AG09309 (cell line): ENCODE data around the gene PSMA6.
"Not testable (repeated sequence)": the region's sequence is repeated elsewhere in the genome, so short reads cannot be mapped to it uniquely, and the experiment has no call there.

Experiments used
- DNase-seq: peaks from one replicate; pipeline ENCODE4 v3.0.0-alpha.2; 2010; ENCODE audit warnings: low read depth
- H3K4me3 ChIP-seq: 2 replicates; pipeline ENCODE4 v1.5.1; 2011; ENCODE audit warnings: mild to moderate bottlenecking, low read depth, low read length, moderate library complexity; ENCODE audit not compliant: control insufficient read depth
- CTCF ChIP-seq: IDR thresholded peaks from 2 replicates; pipeline ENCODE4 v1.5.1; 2011; ENCODE audit warnings: mild to moderate bottlenecking, low read depth, low read length, inconsistent platforms; ENCODE audit not compliant: insufficient read depth, control insufficient read depth; ENCODE audit errors: missing control alignments

PSMA6 gene

GRCh38 chr14:35355981-35356841 lies 64.0 kb downstream of the PSMA6 start:
- no peak for TF ChIP-seq CTCF
- no peak overlapping the region for H3K4me3 ChIP-seq
- no peak for DNase-seq

GRCh38 chr14:35359655-35360054 lies 67.5 kb downstream of the PSMA6 start:
- DNase-seq, H3K4me3 ChIP-seq: not testable (repeated sequence)

GRCh38 chr14:35361141-35361480 lies 68.9 kb downstream of the PSMA6 start:
- H3K4me3 ChIP-seq: no peak overlapping the region
- no peak for TF ChIP-seq CTCF
- DNase-seq: no peak

- no peak for DNase-seq
- no peak for TF ChIP-seq CTCF
- no peak overlapping the region for H3K4me3 ChIP-seq
Measured at GRCh38 chr14:35362450-35362849, 70.3 kb downstream of the PSMA6 start.

GRCh38 chr14:35362911-35363374 lies 70.8 kb downstream of the PSMA6 start:
- no peak overlapping the region for H3K4me3 ChIP-seq
- no peak for DNase-seq
- no peak for TF ChIP-seq CTCF

GRCh38 chr14:35365130-35366055 lies 73.2 kb downstream of the PSMA6 start:
- DNase-seq: no peak
- no peak for TF ChIP-seq CTCF
- H3K4me3 ChIP-seq: no peak overlapping the region

- H3K4me3 ChIP-seq: no peak overlapping the region
- no peak for DNase-seq
- no peak for TF ChIP-seq CTCF
Measured at GRCh38 chr14:35366056-35366451, 73.9 kb downstream of the PSMA6 start.
